ENCODE measurements around the gene ACTR1A. TPM values are rescaled to one million over a fixed set of nuclear protein-coding genes. Genes with fewer than 3 reads are reported as not detected.

ACTR1A gene
- total RNA-seq, 2 experiments from 2014 or later = 55.5 to 68.3 TPM

DNA sequence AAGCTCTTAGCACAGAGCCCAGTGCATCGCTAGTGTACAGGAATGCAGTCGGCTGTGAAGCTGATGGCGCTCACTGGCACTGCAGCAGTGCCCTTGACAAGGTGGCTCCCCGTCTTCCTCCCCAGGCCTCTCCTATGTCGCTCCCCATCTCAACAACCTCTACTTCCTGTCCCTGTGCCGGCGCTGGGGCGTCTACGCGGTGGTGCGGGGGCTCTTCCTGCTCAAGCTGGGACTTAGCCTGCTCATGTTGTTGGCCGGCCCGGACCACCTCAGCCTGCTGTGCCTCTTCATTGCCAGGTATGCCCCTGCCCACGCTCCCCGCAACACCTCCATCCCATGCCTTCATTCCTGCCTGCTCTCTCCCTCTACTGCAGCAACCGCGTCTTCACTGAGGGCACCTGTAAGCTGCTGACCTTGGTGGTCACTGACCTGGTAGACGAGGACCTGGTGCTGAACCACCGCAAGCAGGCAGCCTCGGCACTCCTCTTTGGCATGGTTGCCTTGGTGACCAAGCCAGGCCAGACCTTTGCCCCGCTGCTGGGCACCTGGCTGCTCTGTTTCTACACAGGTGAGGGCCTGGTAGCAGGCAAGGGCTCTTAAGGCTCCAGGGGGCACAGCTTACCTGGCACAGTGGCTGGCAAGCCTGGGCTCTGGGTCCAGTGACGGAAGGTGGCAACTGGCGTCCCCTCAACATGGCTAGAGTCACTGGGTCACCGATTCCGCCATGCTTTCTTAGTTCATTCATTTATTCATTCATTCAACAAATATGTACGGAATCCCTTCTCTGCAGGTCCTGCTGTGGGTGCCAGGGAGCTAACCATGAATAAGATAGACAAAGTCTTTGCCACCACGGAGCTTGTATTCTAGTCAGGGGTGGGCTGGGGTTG, 28.8 kb downstream of the ACTR1A start:
- intact Hi-C loops (cut with micrococcal nuclease; ENCODE audit: unreplicated experiment) = no loop called here
- no TSS peak for BruUV-seq (replicated peaks)

DNA sequence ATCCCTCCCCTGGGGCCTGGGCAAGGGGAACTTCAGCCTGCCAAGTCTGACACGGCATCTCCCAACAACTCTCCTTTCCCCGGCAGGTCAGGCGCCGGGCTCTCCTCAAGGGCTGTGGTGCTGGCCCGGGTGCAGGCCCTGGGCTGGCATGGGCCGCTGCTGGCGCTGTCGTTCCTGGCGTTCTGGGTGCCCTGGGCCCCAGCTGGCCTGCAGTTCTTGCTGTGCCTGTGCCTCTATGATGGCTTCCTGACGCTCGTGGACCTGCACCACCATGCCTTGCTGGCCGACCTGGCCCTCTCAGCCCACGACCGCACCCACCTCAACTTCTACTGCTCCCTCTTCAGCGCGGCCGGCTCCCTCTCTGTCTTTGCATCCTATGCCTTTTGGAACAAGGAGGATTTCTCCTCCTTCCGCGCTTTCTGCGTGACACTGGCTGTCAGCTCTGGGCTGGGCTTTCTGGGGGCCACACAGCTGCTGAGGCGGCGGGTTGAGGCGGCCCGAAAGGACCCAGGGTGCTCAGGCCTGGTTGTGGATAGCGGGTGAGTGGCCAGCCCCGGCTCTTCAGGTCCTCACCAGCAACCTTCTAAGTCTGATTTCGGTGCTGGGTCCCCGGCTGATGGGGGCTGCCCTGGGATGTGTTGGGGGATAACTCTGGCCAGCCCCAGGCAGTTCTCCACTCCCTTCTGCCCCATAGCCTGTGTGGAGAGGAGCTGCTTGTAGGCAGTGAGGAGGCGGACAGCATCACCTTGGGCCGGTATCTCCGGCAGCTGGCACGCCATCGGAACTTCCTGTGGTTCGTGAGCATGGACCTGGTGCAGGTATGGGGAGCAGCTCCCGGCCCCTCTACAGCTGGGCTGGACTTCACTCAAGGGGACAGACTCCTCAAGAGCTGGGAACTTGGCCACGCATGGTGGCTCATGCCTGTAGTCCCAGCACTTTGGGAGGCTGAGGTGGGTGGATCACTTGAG, 31.6 kb downstream of the ACTR1A start:
- no peaks in the 10 kb centered on the region for H3K79me2 ChIP-seq (ENCODE audit: insufficient read depth, low read depth, low read length)
- no peak for TF ChIP-seq EZH2phosphoT487 (IDR thresholded peaks at IDR 0.05; ENCODE audit: borderline replicate concordance, low read depth, low read length)
- TF ChIP-seq, protein P1, sequence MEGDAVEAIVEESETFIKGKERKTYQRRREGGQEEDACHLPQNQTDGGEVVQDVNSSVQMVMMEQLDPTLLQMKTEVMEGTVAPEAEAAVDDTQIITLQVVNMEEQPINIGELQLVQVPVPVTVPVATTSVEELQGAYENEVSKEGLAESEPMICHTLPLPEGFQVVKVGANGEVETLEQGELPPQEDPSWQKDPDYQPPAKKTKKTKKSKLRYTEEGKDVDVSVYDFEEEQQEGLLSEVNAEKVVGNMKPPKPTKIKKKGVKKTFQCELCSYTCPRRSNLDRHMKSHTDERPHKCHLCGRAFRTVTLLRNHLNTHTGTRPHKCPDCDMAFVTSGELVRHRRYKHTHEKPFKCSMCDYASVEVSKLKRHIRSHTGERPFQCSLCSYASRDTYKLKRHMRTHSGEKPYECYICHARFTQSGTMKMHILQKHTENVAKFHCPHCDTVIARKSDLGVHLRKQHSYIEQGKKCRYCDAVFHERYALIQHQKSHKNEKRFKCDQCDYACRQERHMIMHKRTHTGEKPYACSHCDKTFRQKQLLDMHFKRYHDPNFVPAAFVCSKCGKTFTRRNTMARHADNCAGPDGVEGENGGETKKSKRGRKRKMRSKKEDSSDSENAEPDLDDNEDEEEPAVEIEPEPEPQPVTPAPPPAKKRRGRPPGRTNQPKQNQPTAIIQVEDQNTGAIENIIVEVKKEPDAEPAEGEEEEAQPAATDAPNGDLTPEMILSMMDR (conservative IDR thresholded peaks at IDR 0.05; ENCODE audit: low read length) = no peak
- H2AFZ ChIP-seq (ENCODE audit: low read length) = no peak overlapping the region
- H3K4me2 ChIP-seq (ENCODE audit: low read length) = no peak overlapping the region
- POLR2A ChIA-PET = interaction anchor here (1.3 kb wide), 1 partner anchor 9 kb away, joined by 3 read pairs; no protein-coding TSS in a partner anchor
- CTCF ChIA-PET (ENCODE audit: unreplicated experiment) = no interaction called here
- no peaks in the 10 kb centered on the region for H3K4me1 ChIP-seq (ENCODE audit: insufficient read depth, low read length, poor library complexity, severe bottlenecking)
- no peaks in the 10 kb centered on the region for H3K9me3 ChIP-seq (ENCODE audit: low read length)
- no peak for DNase-seq (ENCODE audit: low spot score)
- peaks cover 28% of the 10 kb centered on the region; the same call in 1 of the 2 replicates for H3K36me3 ChIP-seq (ENCODE audit: insufficient read depth, low read length)
- no peak overlapping the region for H3K4me3 ChIP-seq (ENCODE audit: low read depth, low read length, poor library complexity, severe bottlenecking)
- H3K27ac ChIP-seq (ENCODE audit: low read depth, low read length, poor library complexity, severe bottlenecking) = no peak overlapping the region
- BruUV-seq (replicated peaks) = no TSS peak
- H4K20me1 ChIP-seq (ENCODE audit: insufficient read depth, low read length) = no peaks in the 10 kb centered on the region
- intact Hi-C loops (cut with micrococcal nuclease; ENCODE audit: unreplicated experiment) = no loop called here
- H3K9me2 ChIP-seq (ENCODE audit: insufficient read depth, low read length) = no peaks in the 10 kb centered on the region

More for the DNA sequence above, 28.8 kb downstream of the ACTR1A start:
- Histone ChIP-seq H3K4me2 (ENCODE audit: low read length) (no peak overlapping the region), H4K20me1 (ENCODE audit: insufficient read depth, low read length) (no peaks in the 10 kb centered on the region), H3K79me2 (ENCODE audit: insufficient read depth, low read depth, low read length) (no peaks in the 10 kb centered on the region), H3K4me3 (ENCODE audit: low read depth, low read length, poor library complexity, severe bottlenecking) (no peak overlapping the region), H3K27ac (ENCODE audit: low read depth, low read length, poor library complexity, severe bottlenecking) (no peak overlapping the region), H3K9me2 (ENCODE audit: insufficient read depth, low read length) (no peaks in the 10 kb centered on the region), H3K9me3 (ENCODE audit: low read length) (no peaks in the 10 kb centered on the region), H3K4me1 (ENCODE audit: insufficient read depth, low read length, poor library complexity, severe bottlenecking) (no peaks in the 10 kb centered on the region), H2AFZ (ENCODE audit: low read length) (no peak overlapping the region), H3K36me3 (ENCODE audit: insufficient read depth, low read length) (peaks cover 47% of the 10 kb centered on the region; the same call in 1 of the 2 replicates)
- ChIA-PET CTCF (ENCODE audit: unreplicated experiment) (interaction anchor here (0.7 kb wide), 1 partner anchor 51 kb away, joined by 3 read pairs; no protein-coding TSS in a partner anchor), POLR2A (interaction anchor here (0.6 kb wide), 1 partner anchor 26 kb away, joined by 4 read pairs; no protein-coding TSS in a partner anchor)
- TF ChIP-seq EZH2phosphoT487 (IDR thresholded peaks at IDR 0.05; ENCODE audit: borderline replicate concordance, low read depth, low read length) = no peak
- TF ChIP-seq, protein P1 (conservative IDR thresholded peaks at IDR 0.05; ENCODE audit: low read length) = no peak
- no peak for DNase-seq (ENCODE audit: low spot score)
